ENCODE results near the gene LSMEM2. TPM values are rescaled to one million over a fixed set of nuclear protein-coding genes. Genes with fewer than 3 reads are reported as not detected.

The LSMEM2 gene
- polyA plus RNA-seq, 2 of the 4 experiments (the other 2 are of a cell fraction), result 0.09 TPM; not detected in 1

GRCh38 chr3:50293079-50293801 is 14.4 kb downstream of the LSMEM2 start:
- DNase-seq (ENCODE audit: low read depth in 1 of 2, low spot score in 1 of 2) (no peak), ATAC-seq (no peak), FAIRE-seq (no peak)
- Histone ChIP-seq H3K4me1 (peaks cover 17% of the 10 kb centered on the region; the same call in 2 of the 3 replicates), H3K4me2 (peak overlapping the region; percentile 87), H3K9me3 (no peaks in the 10 kb centered on the region), H3K4me3 (peak overlapping the region; percentile 87; the same call in 2 of the 3 replicates), H3K27ac (peak overlapping the region; percentile 79 to 89)
- CTCF ChIA-PET, result interaction anchor here (1.0 to 2.0 kb wide), 6 partner anchors 9 to 68 kb away, joined by 3 to 7 read pairs (median 4); no protein-coding TSS in a partner anchor
- 47% methylated on average over 5 of the region's 12 CpGs for WGBS (ENCODE audit: missing lambda C conversion rate)
- TF ChIP-seq FOXS1 (CRISPR knock-in tag; IDR thresholded peaks at IDR 0.05) (no peak), E2F6 (IDR thresholded peaks at IDR 0.05; ENCODE audit: borderline replicate concordance, low read depth) (no peak), HDAC2 (IDR thresholded peaks at IDR 0.05) (no peak), FOSB (CRISPR knock-in tag; IDR thresholded peaks at IDR 0.05) (no peak), RAD21 (conservative IDR thresholded peaks at IDR 0.05 in 1 of 2, IDR thresholded peaks at IDR 0.05 in 1 of 2) (no peak), CHD4 (IDR thresholded peaks at IDR 0.05; ENCODE audit: borderline replicate concordance) (no peak), CBX2 (IDR thresholded peaks at IDR 0.05; ENCODE audit: borderline replicate concordance, low read depth) (no peak), MAX (IDR thresholded peaks at IDR 0.05) (no peak), REST (IDR thresholded peaks at IDR 0.05) (no peak), ZSCAN20 (CRISPR knock-in tag; IDR thresholded peaks at IDR 0.05) (no peak), MAFK (IDR thresholded peaks at IDR 0.05; ENCODE audit: partially characterized antibody) (no peak), HES2 (IDR thresholded peaks at IDR 0.05) (no peak), NPAS2 (CRISPR knock-in tag; IDR thresholded peaks at IDR 0.05; ENCODE audit: borderline replicate concordance) (no peak), RARB (CRISPR knock-in tag; IDR thresholded peaks at IDR 0.05) (no peak), SMC3 (IDR thresholded peaks at IDR 0.05) (no peak), ESRRA (IDR thresholded peaks at IDR 0.05; ENCODE audit: borderline replicate concordance, low read length) (no peak), KDM5A (IDR thresholded peaks at IDR 0.05) (no peak), PBX3 (IDR thresholded peaks at IDR 0.05) (no peak), JUN (IDR thresholded peaks at IDR 0.05) (no peak), ELK1 (IDR thresholded peaks at IDR 0.05; ENCODE audit: low read depth, low read length) (no peak)
- POLR2A ChIA-PET, result interaction anchor here (1.1 to 1.3 kb wide), 2 partner anchors 21 to 47 kb away, joined by 3 to 4 read pairs; no protein-coding TSS in a partner anchor

Measured in A549 (cell line).